OCI-LY1 (cell line): ENCODE data around the gene SPOCD1.

Experiments used
- H2AFZ ChIP-seq: fragments of 200-600 bp; sonication (generic), shearing (Covaris generic); 2 replicates; pipeline ENCODE4 v1.6.0; 2014; ENCODE audit warnings: antibody characterized with exemption, mild to moderate bottlenecking, low read length
- H3F3A ChIP-seq: fragments of 200-600 bp; sonication (generic), shearing (Covaris generic); 2 replicates; pipeline ENCODE4 v1.6.0; 2014; ENCODE audit warnings: mild to moderate bottlenecking, antibody characterized with exemption, low read length, moderate library complexity; ENCODE audit not compliant: insufficient read depth
- H3K27ac ChIP-seq: fragments of 200-600 bp; sonication (generic); 2 replicates; pipeline ENCODE4 v1.5.1; 2014; ENCODE audit warnings: low read length, mixed run types, mild to moderate bottlenecking, low read depth; ENCODE audit not compliant: poor library complexity, severe bottlenecking
- H3K27me3 ChIP-seq: fragments of 200-600 bp; sonication (generic); 2 replicates; pipeline ENCODE4 v1.6.0; 2014; ENCODE audit warnings: antibody characterized with exemption, mild to moderate bottlenecking, low read length, moderate library complexity; ENCODE audit not compliant: insufficient read depth
- H3K36me3 ChIP-seq: fragments of 200-600 bp; sonication (generic); 2 replicates; pipeline ENCODE4 v1.6.1; 2014; ENCODE audit warnings: mild to moderate bottlenecking, antibody characterized with exemption, low read length, moderate library complexity, mixed read lengths; ENCODE audit not compliant: insufficient read depth
- H3K4me1 ChIP-seq: fragments of 200-600 bp; sonication (generic); 2 replicates; pipeline ENCODE4 v1.5.1; 2014; ENCODE audit warnings: mild to moderate bottlenecking, low read length, moderate library complexity; ENCODE audit not compliant: insufficient read depth, severe bottlenecking
- H3K4me2 ChIP-seq: fragments of 200-600 bp; sonication (generic), shearing (Covaris generic); 2 replicates; pipeline ENCODE4 v1.6.1; 2014; ENCODE audit warnings: low read length
- H3K4me3 ChIP-seq: fragments of 200-600 bp; sonication (generic); 2 replicates; pipeline ENCODE4 v1.5.1; 2014; ENCODE audit warnings: low read length, low read depth, mild to moderate bottlenecking, mixed read lengths; ENCODE audit not compliant: poor library complexity, severe bottlenecking
- H3K79me2 ChIP-seq: fragments of 200-600 bp; shearing (Covaris generic); 2 replicates; pipeline ENCODE4 v1.6.1; 2016; ENCODE audit warnings: mixed run types, low read length, mixed read lengths; ENCODE audit not compliant: insufficient read depth
- H3K9ac ChIP-seq: fragments of 200-600 bp; sonication (generic), shearing (Covaris generic); 2 replicates; pipeline ENCODE4 v1.6.1; 2014; ENCODE audit warnings: mild to moderate bottlenecking, low read length, mixed read lengths
- H3K9me2 ChIP-seq: fragments of 200-600 bp; sonication (generic), shearing (Covaris generic); 2 replicates; pipeline ENCODE4 v1.6.1; 2014; ENCODE audit warnings: low read depth, mild to moderate bottlenecking, low read length, mixed read lengths
- H3K9me3 ChIP-seq: fragments of 200-600 bp; shearing (Covaris generic); 2 replicates; pipeline ENCODE4 v1.6.1; 2014; ENCODE audit warnings: low read length, mixed read lengths
- H4K20me1 ChIP-seq: fragments of 200-600 bp; sonication (generic), shearing (Covaris generic); 2 replicates; pipeline ENCODE4 v1.6.0; 2016; ENCODE audit warnings: mild to moderate bottlenecking, low read length; ENCODE audit not compliant: insufficient read depth
- EZH2 ChIP-seq: fragments of 200-600 bp; sonication (generic), shearing (Covaris generic); IDR thresholded peaks from 2 replicates; pipeline ENCODE4 v1.8.0; 2017; ENCODE audit warnings: borderline replicate concordance, mixed run types, mild to moderate bottlenecking, antibody characterized with exemption, low read length, moderate library complexity, mixed read lengths
- TF ChIP-seq, protein P1 (sequence below): fragments of 200-600 bp; sonication (generic), shearing (Covaris generic); IDR thresholded peaks from 2 replicates; pipeline ENCODE4 v1.5.1; 2017; ENCODE audit warnings: mild to moderate bottlenecking, antibody characterized with exemption, low read length, moderate library complexity, mixed read lengths

Gene SPOCD1

GRCh38 chr1:31814631-31815306, 1.1 kb downstream of the SPOCD1 start:
- no peaks in the 10 kb centered on the region for H4K20me1 ChIP-seq
- no peaks in the 10 kb centered on the region for H3K36me3 ChIP-seq
- no peak overlapping the region for H2AFZ ChIP-seq
- H3F3A ChIP-seq: no peaks in the 10 kb centered on the region
- no peak for TF ChIP-seq EZH2
- TF ChIP-seq, protein P1, sequence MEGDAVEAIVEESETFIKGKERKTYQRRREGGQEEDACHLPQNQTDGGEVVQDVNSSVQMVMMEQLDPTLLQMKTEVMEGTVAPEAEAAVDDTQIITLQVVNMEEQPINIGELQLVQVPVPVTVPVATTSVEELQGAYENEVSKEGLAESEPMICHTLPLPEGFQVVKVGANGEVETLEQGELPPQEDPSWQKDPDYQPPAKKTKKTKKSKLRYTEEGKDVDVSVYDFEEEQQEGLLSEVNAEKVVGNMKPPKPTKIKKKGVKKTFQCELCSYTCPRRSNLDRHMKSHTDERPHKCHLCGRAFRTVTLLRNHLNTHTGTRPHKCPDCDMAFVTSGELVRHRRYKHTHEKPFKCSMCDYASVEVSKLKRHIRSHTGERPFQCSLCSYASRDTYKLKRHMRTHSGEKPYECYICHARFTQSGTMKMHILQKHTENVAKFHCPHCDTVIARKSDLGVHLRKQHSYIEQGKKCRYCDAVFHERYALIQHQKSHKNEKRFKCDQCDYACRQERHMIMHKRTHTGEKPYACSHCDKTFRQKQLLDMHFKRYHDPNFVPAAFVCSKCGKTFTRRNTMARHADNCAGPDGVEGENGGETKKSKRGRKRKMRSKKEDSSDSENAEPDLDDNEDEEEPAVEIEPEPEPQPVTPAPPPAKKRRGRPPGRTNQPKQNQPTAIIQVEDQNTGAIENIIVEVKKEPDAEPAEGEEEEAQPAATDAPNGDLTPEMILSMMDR: no peak
- H3K9ac ChIP-seq: no peak overlapping the region
- H3K27me3 ChIP-seq: no peaks in the 10 kb centered on the region
- H3K4me2 ChIP-seq: no peak overlapping the region
- no peaks in the 10 kb centered on the region for H3K79me2 ChIP-seq
- H3K4me1 ChIP-seq: peaks cover 9% of the 10 kb centered on the region
- H3K27ac ChIP-seq: no peak overlapping the region
- no peaks in the 10 kb centered on the region for H3K9me3 ChIP-seq
- H3K4me3 ChIP-seq: no peak overlapping the region
- no peaks in the 10 kb centered on the region for H3K9me2 ChIP-seq

DNA sequence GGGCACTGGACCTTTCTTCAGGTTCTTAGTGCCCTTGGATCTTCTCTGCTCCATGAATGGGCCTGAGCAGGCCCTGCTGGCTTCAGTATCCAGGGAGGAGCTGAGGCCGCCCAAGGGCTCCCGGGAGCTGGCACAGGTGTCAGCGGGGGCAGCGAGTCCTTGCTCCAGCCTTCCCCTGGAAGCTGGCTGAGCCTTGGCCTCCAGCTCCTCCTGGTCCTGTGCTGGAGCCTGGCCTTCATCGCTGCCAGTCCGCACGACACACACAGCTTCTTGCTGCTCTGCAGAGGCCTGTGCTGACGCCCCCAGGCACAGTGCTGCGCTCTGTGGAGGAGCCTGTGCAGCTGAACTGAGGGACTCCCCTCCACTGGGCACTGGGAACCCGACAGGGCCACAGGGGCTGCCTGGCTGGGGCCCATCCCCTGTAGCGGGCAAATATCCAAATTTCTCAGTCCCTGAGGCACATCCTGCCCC, 1.7 kb downstream of the SPOCD1 start:
- no peak for TF ChIP-seq EZH2
- TF ChIP-seq, protein P1: no peak
- peaks cover 9% of the 10 kb centered on the region for H3K4me1 ChIP-seq
- H3K4me3 ChIP-seq: no peak overlapping the region
- no peaks in the 10 kb centered on the region for H4K20me1 ChIP-seq
- H3K9me2 ChIP-seq: no peaks in the 10 kb centered on the region
- no peaks in the 10 kb centered on the region for H3F3A ChIP-seq
- no peaks in the 10 kb centered on the region for H3K27me3 ChIP-seq
- no peak overlapping the region for H3K27ac ChIP-seq
- no peaks in the 10 kb centered on the region for H3K79me2 ChIP-seq
- H3K36me3 ChIP-seq: no peaks in the 10 kb centered on the region
- no peak overlapping the region for H3K4me2 ChIP-seq
- H3K9me3 ChIP-seq: no peaks in the 10 kb centered on the region
- no peak overlapping the region for H3K9ac ChIP-seq
- no peak overlapping the region for H2AFZ ChIP-seq

DNA sequence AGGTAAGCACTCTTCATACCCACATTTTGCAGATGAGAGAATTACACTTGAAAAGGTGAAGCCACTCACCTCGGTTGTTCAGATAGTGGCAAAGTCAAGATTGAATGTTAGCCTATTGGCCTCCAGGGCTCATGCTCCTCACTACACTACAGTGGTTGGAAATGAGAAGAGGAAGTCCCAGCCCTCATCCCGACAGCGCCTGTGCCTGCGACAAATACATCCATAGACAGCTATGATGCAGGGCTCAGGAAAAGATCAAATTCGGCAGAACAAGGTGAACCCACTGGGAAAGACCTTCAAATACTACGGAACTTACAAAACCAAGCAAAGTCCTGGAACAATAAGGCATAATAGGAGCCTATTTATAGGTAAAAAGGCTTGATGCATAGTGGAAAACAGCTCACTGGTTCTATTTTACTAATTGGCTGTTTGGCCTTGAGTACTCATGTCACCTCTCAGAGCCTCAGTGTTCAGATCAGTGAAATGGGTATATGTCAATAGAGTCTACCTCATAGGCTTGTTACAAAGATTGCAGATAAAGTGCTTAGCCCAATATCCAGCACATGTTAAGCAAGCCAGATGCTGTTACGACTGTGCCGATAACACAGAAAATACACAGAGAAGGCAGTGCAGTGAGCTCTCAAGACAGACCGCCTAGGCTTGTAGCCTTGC, 3.5 kb downstream of the SPOCD1 start:
- Histone ChIP-seq H3K9me3 (no peaks in the 10 kb centered on the region), H3K27ac (no peak overlapping the region), H3K4me2 (no peak overlapping the region), H4K20me1 (no peaks in the 10 kb centered on the region), H3K4me3 (no peak overlapping the region), H3F3A (no peaks in the 10 kb centered on the region), H3K9ac (no peak overlapping the region), H3K9me2 (no peaks in the 10 kb centered on the region), H3K4me1 (peaks cover 9% of the 10 kb centered on the region), H3K79me2 (no peaks in the 10 kb centered on the region), H2AFZ (no peak overlapping the region), H3K36me3 (no peaks in the 10 kb centered on the region), H3K27me3 (no peaks in the 10 kb centered on the region)
- TF ChIP-seq EZH2: no peak
- TF ChIP-seq, protein P1: no peak
